NCI-H2227 treated with DMSO at 0.1 percent for 48 hours (cell line): ENCODE results near the gene TNP2.
A peak's percentile ranks its signal among the peaks of the same experiment; 100 is the strongest.

Experiments
- DNase-seq: peaks from one replicate; lab custom pipeline; 2025; lab: John Stamatoyannopoulos, UW

Gene TNP2

GRCh38 chr16:11255737-11256660 is 13.1 kb downstream of the TNP2 start, which contains the start of gene SOCS1:
TSS of gene SOCS1 (minus strand) at chr16:11256204. CDS start at chr16:11255478, 726 bp downstream.
- peak; percentile 71 for DNase-seq

GRCh38 chr16:11254913-11255736 is 14.0 kb downstream of the TNP2 start:
- DNase-seq: peak; percentile 3

- no peak for DNase-seq
Measured at GRCh38 chr16:11253995-11254912, 14.9 kb downstream of the TNP2 start.

- DNase-seq: no peak
Measured at GRCh38 chr16:11253009-11253994, 15.8 kb downstream of the TNP2 start.

GRCh38 chr16:11252482-11252931 is 16.6 kb downstream of the TNP2 start:
- no peak for DNase-seq

- no peak for DNase-seq
Measured at GRCh38 chr16:11251525-11252481, 17.3 kb downstream of the TNP2 start.

- no peak for DNase-seq
Measured at GRCh38 chr16:11250786-11251524, 18.2 kb downstream of the TNP2 start.

- no peak for DNase-seq
Measured at GRCh38 chr16:11250091-11250785, 18.9 kb downstream of the TNP2 start.

- no peak for DNase-seq
Measured at GRCh38 chr16:11249233-11250061, 19.7 kb downstream of the TNP2 start.

- DNase-seq: no peak
Measured at GRCh38 chr16:11248133-11248532, 21.0 kb downstream of the TNP2 start.

GRCh38 chr16:11245988-11246387 is 23.1 kb downstream of the TNP2 start:
- no peak for DNase-seq

GRCh38 chr16:11245222-11245737 is 23.8 kb downstream of the TNP2 start:
- no peak for DNase-seq

GRCh38 chr16:11242658-11243057 is 26.5 kb downstream of the TNP2 start:
- no peak for DNase-seq

- DNase-seq: no peak
Measured at GRCh38 chr16:11241480-11242204, 27.5 kb downstream of the TNP2 start.

GRCh38 chr16:11240636-11241473 is 28.3 kb downstream of the TNP2 start:
- DNase-seq: no peak
